HepG2 (cell line): ENCODE results near the gene DYRK1B. TPM values are rescaled to one million over a fixed set of nuclear protein-coding genes. Genes with fewer than 3 reads are reported as not detected.

Experiments used
- ATAC-seq: fragments of 200-7000 bp; cut with Tn5 transposase; 3 replicates; pipeline ENCODE4 v1.9.1; 2020; ENCODE audit warnings: mild to moderate bottlenecking, moderate library complexity
- BruUV-seq: library from RNA; stranded (reverse); fragments of 400-500 nt; replicated peaks from 2 replicates; lab custom pipeline; 2021; lab: Mats Ljungman, UMichigan
- CTCF ChIA-PET: fragments of 300-600 bp; formaldehyde crosslinking; extraction: SDS; loops from one replicate; lab custom pipeline; 2021; ENCODE audit warnings: low total read pairs, inconsistent platforms, low intra/inter-chr PET ratio; lab: Yijun Ruan, JAX
- POLR2A ChIA-PET: fragments of 350-600 bp; sonication (Branson Sonifier 250); formaldehyde crosslinking; loops from one replicate; lab custom pipeline; 2020; ENCODE audit warnings: antibody characterized with exemption, inconsistent platforms; lab: Yijun Ruan, JAX
- DNase-seq: peaks from one replicate; pipeline ENCODE4 v3.0.0-alpha.2; 2015; ENCODE audit warnings: low spot score
- FAIRE-seq: peaks from 3 replicates; lab custom pipeline; 2011; peaks lifted over from hg19 to GRCh38; lab: Jason Lieb, UNC
- H2AFZ ChIP-seq: one replicate; pipeline ENCODE4 v1.6.1; 2011; ENCODE audit warnings: low read length, inconsistent platforms
- H3K27ac ChIP-seq: fragments of 300-600 bp; 3 replicates; pipeline ENCODE4 v1.8.0; 2011; ENCODE audit warnings: mixed run types, mild to moderate bottlenecking, mixed read lengths, low read length, inconsistent platforms; ENCODE audit not compliant: insufficient read depth; ENCODE audit errors: extremely low read length
- H3K27me3 ChIP-seq, 2 experiments: fragments of 200-600 bp in 1 of 2; 2 replicates in 1 of 2; 3 replicates in 1 of 2; pipeline versions ENCODE4 v1.6.0 to v1.8.0; 2011; ENCODE audit warnings: low read length in 2 of 2, mild to moderate bottlenecking in 2 of 2, moderate library complexity in 2 of 2, inconsistent platforms in 1 of 2; ENCODE audit not compliant: insufficient read depth in 2 of 2, control insufficient read depth in 1 of 2
- H3K36me3 ChIP-seq, 2 experiments: fragments of 200-600 bp in 1 of 2; replicated peaks in 1 of 2; 2 replicates in 1 of 2; 3 replicates in 1 of 2; pipeline versions ENCODE4 v1.5.1 to v1.8.0; 2011; ENCODE audit warnings: low read length in 2 of 2, inconsistent platforms in 1 of 2; ENCODE audit not compliant: insufficient read depth in 2 of 2, control insufficient read depth in 1 of 2
- H3K4me1 ChIP-seq: 2 replicates; pipeline ENCODE4 v1.5.1; 2012; ENCODE audit warnings: low read length, inconsistent platforms; ENCODE audit not compliant: insufficient read depth
- H3K4me2 ChIP-seq: 2 replicates; pipeline ENCODE4 v1.6.0; 2011; ENCODE audit warnings: low read depth, low read length, inconsistent platforms
- H3K4me3 ChIP-seq, 3 experiments: fragments of 200-600 bp in 1 of 3; sonication (generic), shearing (Covaris generic) in 1 of 3; replicated peaks in 1 of 3; 2 replicates each; pipeline ENCODE4 v1.5.1; 2011 to 2016; ENCODE audit warnings: low read length in 3 of 3, inconsistent platforms in 2 of 3, low read depth in 2 of 3, mild to moderate bottlenecking in 2 of 3, control low read depth in 1 of 3, mixed read lengths in 1 of 3; ENCODE audit not compliant: insufficient read depth in 1 of 3
- H3K79me2 ChIP-seq: one replicate; pipeline ENCODE4 v1.6.1; 2011; ENCODE audit warnings: low read length, inconsistent platforms; ENCODE audit not compliant: insufficient read depth
- H3K9ac ChIP-seq: 2 replicates; pipeline ENCODE4 v1.6.0; 2011; ENCODE audit warnings: mild to moderate bottlenecking, low read depth, low read length, inconsistent platforms; ENCODE audit not compliant: insufficient read depth
- H3K9me3 ChIP-seq: 2 replicates; pipeline ENCODE4 v1.5.1; 2012; ENCODE audit warnings: mild to moderate bottlenecking, low read length
- H4K20me1 ChIP-seq: 2 replicates; pipeline ENCODE4 v1.6.0; 2011; ENCODE audit warnings: inconsistent platforms, mild to moderate bottlenecking, low read length, moderate library complexity; ENCODE audit not compliant: insufficient read depth
- ETS1 ChIP-seq: sonication (generic); formaldehyde crosslinking; IDR thresholded peaks from 2 replicates; pipeline ENCODE4 v1.4.0; 2020; ENCODE audit warnings: missing genetic modification reagents
- FUBP1 ChIP-seq: sonication (generic); formaldehyde crosslinking; IDR thresholded peaks from 2 replicates; pipeline ENCODE4 v1.5.1; 2020; ENCODE audit warnings: missing genetic modification reagents, mild to moderate bottlenecking, borderline replicate concordance
- GATA4 ChIP-seq: sonication (generic); IDR thresholded peaks from 2 replicates; pipeline ENCODE4 v1.6.1; 2016; ENCODE audit warnings: antibody characterized with exemption, low read depth, borderline replicate concordance
- KIAA2018 ChIP-seq: sonication (generic); formaldehyde crosslinking; IDR thresholded peaks from 2 replicates; pipeline ENCODE4 v1.5.0; 2020; ENCODE audit warnings: mild to moderate bottlenecking, missing genetic modification reagents, borderline replicate concordance
- NCOR1 ChIP-seq: fragments of 200-600 bp; sonication (generic); IDR thresholded peaks from 2 replicates; pipeline ENCODE4 v1.7.0; 2017; ENCODE audit warnings: antibody characterized with exemption, low read length, borderline replicate concordance
- PHF8 ChIP-seq: sonication (generic); formaldehyde crosslinking; IDR thresholded peaks from 2 replicates; pipeline ENCODE4 v1.5.0; 2020; ENCODE audit warnings: missing genetic modification reagents
- SP4 ChIP-seq: sonication (generic); formaldehyde crosslinking; IDR thresholded peaks from 2 replicates; pipeline ENCODE4 v1.8.1; 2023; ENCODE audit warnings: mild to moderate bottlenecking, missing genetic modification reagents
- STAG1 ChIP-seq: sonication (generic); formaldehyde crosslinking; IDR thresholded peaks from 2 replicates; pipeline ENCODE4 v1.4.0; 2020; ENCODE audit warnings: missing genetic modification reagents
- ZNF329 ChIP-seq: sonication (generic); formaldehyde crosslinking; IDR thresholded peaks from 2 replicates; pipeline ENCODE4 v1.9.0; 2021; ENCODE audit warnings: low read depth, mild to moderate bottlenecking, missing genetic modification reagents
- ZNF331 ChIP-seq: sonication (generic); formaldehyde crosslinking; IDR thresholded peaks from 2 replicates; pipeline ENCODE4 v1.4.0; 2020; ENCODE audit warnings: missing genetic modification reagents
- ZNF607 ChIP-seq: sonication (generic); formaldehyde crosslinking; IDR thresholded peaks from 2 replicates; pipeline ENCODE4 v1.5.1; 2020; ENCODE audit warnings: missing genetic modification reagents, mild to moderate bottlenecking, borderline replicate concordance
- WGBS: methylation state at CpG from one replicate; pipeline ENCODE4 v1.1.6; 2017; ENCODE audit warnings: low lambda C conversion rate; 5-methylcytosine and 5-hydroxymethylcytosine counted together
- in situ Hi-C: cut with HindIII; loops from 2 replicates; pipeline ENCODE4 v1.10.0; 2017; ENCODE audit warnings: low pct_unique_long_range_greater_than_20kb; ENCODE audit not compliant: extremely low pct_ligation_motif_present
- intact Hi-C: fragments of 100-400 bp; cut with micrococcal nuclease; formaldehyde crosslinking; loops from one replicate; pipeline ENCODE4 v1.10.0; 2022; ENCODE audit not compliant: unreplicated experiment
- polyA plus RNA-seq, 8 experiments: library from polyadenylated mRNA; depleted of rRNA in 3 of 8; stranded (reverse) in 7 of 8; unstranded in 1 of 8; fragments of >200 nt; fragmentation: Illumina TruSeq in 4 of 8; extraction: Trizol in 4 of 8; gene quantifications; 2 replicates each; pipeline versions ENCODE4 v1.2.1 to v1.2.3, GENCODE V29; 2011 to 2016; ENCODE audit warnings: low read depth in 4 of 8, missing spikeins in 1 of 8, mixed read lengths in 1 of 8; ENCODE audit not compliant: insufficient read depth in 1 of 8
- total RNA-seq, 5 experiments: library from RNA; depleted of rRNA; stranded (reverse); fragments of >200 nt; fragmentation: Illumina TruSeq; extraction: Trizol; gene quantifications; 2 replicates each; pipeline ENCODE4 v1.2.3, GENCODE V29; 2016; ENCODE audit warnings: low read depth in 1 of 5

The DYRK1B gene
- total and polyA plus RNA-seq, 2 of the 13 experiments (the other 11 are each of a cell fraction or from before 2014, with no cell fraction given) = 0.82 to 1.3 TPM

- TF ChIP-seq FUBP1 (CRISPR knock-in tag) (no peak), NCOR1 (no peak), ZNF329 (CRISPR knock-in tag) (no peak), GATA4 (no peak), STAG1 (CRISPR knock-in tag) (no peak), PHF8 (no peak), SP4 (CRISPR knock-in tag) (no peak), ZNF607 (CRISPR knock-in tag) (no peak), ZNF331 (CRISPR knock-in tag) (no peak), ETS1 (CRISPR knock-in tag) (no peak)
Measured at GRCh38 chr19:39826311-39826945, 7.5 kb downstream of the DYRK1B start (continued).

- ATAC-seq (no peak), DNase-seq (no peak), FAIRE-seq (no peak)
- WGBS = 98% methylated on average over 8 of the region's 17 CpGs
- intact Hi-C loops = no loop called here
- Histone ChIP-seq H3K27me3 (no peaks in the 10 kb centered on the region), H3K9me3 (no peaks in the 10 kb centered on the region), H4K20me1 (no peaks in the 10 kb centered on the region), H3K4me1 (peaks cover 17% of the 10 kb centered on the region), H3K9ac (no peak overlapping the region), H3K27ac (no peak overlapping the region), H3K79me2 (no peaks in the 10 kb centered on the region), H3K4me3 (no peak overlapping the region), H3K4me2 (no peak overlapping the region), H3K36me3 (peaks cover 11 to 29% of the 10 kb centered on the region in 2 experiments; a peak in 4 of 5 replicates), H2AFZ (no peak overlapping the region)
- POLR2A ChIA-PET = no interaction called here
- in situ Hi-C loops = no loop called here
- BruUV-seq = no TSS peak
- CTCF ChIA-PET = no interaction called here
- TF ChIP-seq KIAA2018 (CRISPR knock-in tag) = no peak
Measured at GRCh38 chr19:39825531-39826076, 8.4 kb downstream of the DYRK1B start.
